Activated naive CD8-positive, alpha-beta T cell (primary cell): Measurements from ENCODE around the gene IQGAP2.
"Not testable (repeated sequence)": the region's sequence is repeated elsewhere in the genome, so short reads cannot be mapped to it uniquely, and the experiment has no call there.

Source experiments
- H3K27ac Mint-ChIP-seq: one replicate; pipeline ENCODE4 v1.8.0; 2021; ENCODE audit warnings: mixed read lengths
- H3K27me3 Mint-ChIP-seq: one replicate; pipeline ENCODE4 v1.8.0; 2021; ENCODE audit warnings: mixed read lengths
- H3K36me3 Mint-ChIP-seq: one replicate; pipeline ENCODE4 v1.8.0; 2021; ENCODE audit warnings: mixed read lengths
- H3K4me1 Mint-ChIP-seq: one replicate; pipeline ENCODE4 v1.8.0; 2021; ENCODE audit warnings: low read depth, mixed read lengths
- H3K4me3 Mint-ChIP-seq: one replicate; pipeline ENCODE4 v1.8.0; 2021; ENCODE audit warnings: mild to moderate bottlenecking, mixed read lengths
- H3K9me3 Mint-ChIP-seq: one replicate; pipeline ENCODE4 v1.8.0; 2021; ENCODE audit warnings: low read depth, mixed read lengths

Gene IQGAP2

DNA sequence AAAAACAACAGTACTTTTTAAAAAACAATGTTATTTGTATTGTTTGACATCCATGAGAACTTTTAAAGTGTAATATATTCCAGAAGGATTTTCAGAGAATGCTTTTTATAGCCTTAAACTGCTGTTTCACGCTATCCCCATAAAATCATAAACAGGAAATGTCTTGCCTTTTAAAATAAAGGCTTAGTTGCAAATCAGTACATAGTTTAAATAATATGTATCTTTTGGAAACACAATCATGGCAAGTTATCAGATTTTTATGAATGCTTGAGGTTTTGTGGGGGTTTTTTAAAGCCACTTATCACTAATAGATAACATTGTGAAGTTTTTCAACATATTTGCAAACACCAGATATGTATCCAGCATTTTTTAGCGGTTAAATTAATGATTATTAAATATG is 257.3 kb downstream of the IQGAP2 start:
- no peaks in the 10 kb centered on the region for H3K9me3 Mint-ChIP-seq
- no peaks in the 10 kb centered on the region for H3K27me3 Mint-ChIP-seq
- H3K4me1 Mint-ChIP-seq: no peaks in the 10 kb centered on the region
- peaks cover 17% of the 10 kb centered on the region for H3K36me3 Mint-ChIP-seq
- no peak overlapping the region for H3K27ac Mint-ChIP-seq
- H3K4me3 Mint-ChIP-seq: no peak overlapping the region

- Mint-ChIP-seq H3K27ac (no peak overlapping the region), H3K27me3 (no peaks in the 10 kb centered on the region), H3K4me1 (no peaks in the 10 kb centered on the region), H3K36me3 (peaks cover 22% of the 10 kb centered on the region), H3K9me3 (no peaks in the 10 kb centered on the region), H3K4me3 (no peak overlapping the region)
Observed at GRCh38 chr5:76662521-76662920, 259.4 kb downstream of the IQGAP2 start.

DNA sequence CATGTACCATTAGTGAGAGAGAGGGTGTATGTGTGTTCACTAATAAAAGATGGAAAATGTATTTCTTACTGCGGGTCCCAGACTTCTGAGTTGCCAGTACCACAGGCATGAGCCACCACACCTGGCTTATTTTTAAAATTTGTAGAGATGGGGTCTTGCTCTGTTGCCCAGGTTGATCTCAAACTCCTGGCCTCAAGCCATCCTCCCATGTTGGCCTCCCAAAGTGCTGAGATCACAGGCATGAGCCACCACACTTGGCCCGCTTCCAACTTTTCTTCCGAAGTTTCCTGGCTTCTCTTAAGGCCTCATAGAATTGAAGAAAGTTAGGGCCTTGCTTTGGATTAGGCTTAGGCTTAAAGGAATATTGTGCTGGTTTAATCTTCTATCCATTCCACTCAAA is 260.5 kb downstream of the IQGAP2 start:
- Mint-ChIP-seq H3K36me3 (peaks cover 19% of the 10 kb centered on the region), H3K9me3 (no peaks in the 10 kb centered on the region), H3K4me3 (no peak overlapping the region), H3K4me1 (no peaks in the 10 kb centered on the region), H3K27me3 (no peaks in the 10 kb centered on the region), H3K27ac (no peak overlapping the region)

DNA sequence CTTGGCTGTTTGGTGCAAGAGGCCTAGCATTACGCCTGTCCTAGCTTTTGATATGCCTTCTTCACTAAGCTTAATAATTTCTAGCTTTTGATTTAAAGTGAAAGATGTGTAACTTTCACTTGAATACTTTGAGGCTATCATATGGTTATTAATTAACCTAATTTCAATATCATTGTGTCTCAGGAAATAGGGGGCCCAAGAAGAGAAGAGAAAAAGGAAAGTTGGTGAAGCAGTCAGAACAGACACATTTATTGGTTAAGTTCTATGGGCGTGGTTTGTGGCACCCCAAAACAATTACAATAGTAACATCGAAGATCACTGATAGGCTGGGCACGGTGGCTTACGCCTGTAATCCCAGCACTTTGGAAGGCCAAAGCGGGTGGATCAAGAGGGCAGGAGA is 261.0 kb downstream of the IQGAP2 start:
- no peaks in the 10 kb centered on the region for H3K9me3 Mint-ChIP-seq
- H3K36me3 Mint-ChIP-seq: peaks cover 20% of the 10 kb centered on the region
- H3K27me3 Mint-ChIP-seq: no peaks in the 10 kb centered on the region
- H3K4me3 Mint-ChIP-seq: no peak overlapping the region
- H3K27ac Mint-ChIP-seq: no peak overlapping the region
- H3K4me1 Mint-ChIP-seq: no peaks in the 10 kb centered on the region

GRCh38 chr5:76667495-76667894 is 264.4 kb downstream of the IQGAP2 start:
- Mint-ChIP-seq H3K27ac (no peak overlapping the region), H3K27me3 (no peaks in the 10 kb centered on the region), H3K4me1 (no peaks in the 10 kb centered on the region), H3K9me3 (no peaks in the 10 kb centered on the region), H3K36me3 (peaks cover 28% of the 10 kb centered on the region), H3K4me3 (no peak overlapping the region)

DNA sequence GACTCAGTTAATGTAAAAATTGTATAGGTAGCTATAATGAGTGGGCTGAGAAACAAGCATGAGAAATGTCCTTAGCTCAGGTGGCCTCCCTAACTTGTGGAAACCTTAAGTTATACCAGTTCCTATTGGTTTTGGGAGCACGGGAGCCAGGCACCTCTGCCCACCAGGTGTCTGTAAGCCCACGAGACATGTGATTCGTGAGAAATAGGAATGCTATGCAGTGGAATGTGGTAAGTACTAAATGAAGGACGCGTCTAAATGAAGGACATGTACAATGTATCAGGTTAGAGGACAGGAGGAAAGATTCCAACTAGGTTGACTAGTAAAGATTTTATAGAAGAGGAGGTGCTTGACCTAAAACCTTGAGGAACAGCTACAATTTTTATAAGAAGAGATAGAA is 266.2 kb downstream of the IQGAP2 start:
- H3K4me1 Mint-ChIP-seq: no peaks in the 10 kb centered on the region
- H3K27me3 Mint-ChIP-seq: no peaks in the 10 kb centered on the region
- no peaks in the 10 kb centered on the region for H3K9me3 Mint-ChIP-seq
- no peak overlapping the region for H3K4me3 Mint-ChIP-seq
- peaks cover 28% of the 10 kb centered on the region for H3K36me3 Mint-ChIP-seq
- H3K27ac Mint-ChIP-seq: no peak overlapping the region

DNA sequence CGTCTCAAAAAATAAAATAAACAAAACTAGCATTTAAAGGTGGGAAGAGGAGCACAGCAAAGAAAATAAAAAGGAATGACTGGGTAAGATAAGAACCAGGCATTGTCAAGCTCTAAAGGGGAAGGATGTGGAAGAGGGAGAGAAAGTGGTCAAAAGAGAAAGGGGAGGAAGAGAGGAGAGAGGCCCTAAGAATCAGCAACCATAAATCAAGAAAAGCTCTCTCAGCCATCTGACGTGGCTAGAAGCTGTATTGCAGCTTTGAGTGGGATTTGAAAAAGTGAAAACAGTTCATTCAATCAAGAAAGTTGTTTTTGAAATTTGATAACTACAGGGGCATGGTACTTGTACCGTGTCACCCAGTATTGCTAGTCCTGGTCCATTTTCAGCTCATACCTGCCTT is 267.4 kb downstream of the IQGAP2 start:
- Mint-ChIP-seq H3K27me3 (no peaks in the 10 kb centered on the region), H3K9me3 (no peaks in the 10 kb centered on the region), H3K36me3 (peaks cover 30% of the 10 kb centered on the region), H3K4me3 (no peak overlapping the region), H3K27ac (no peak overlapping the region), H3K4me1 (no peaks in the 10 kb centered on the region)

- Mint-ChIP-seq H3K27ac (no peak overlapping the region), H3K36me3 (peaks cover 30% of the 10 kb centered on the region), H3K4me3 (no peak overlapping the region), H3K4me1 (no peaks in the 10 kb centered on the region), H3K9me3 (no peaks in the 10 kb centered on the region), H3K27me3 (no peaks in the 10 kb centered on the region)
Observed at GRCh38 chr5:76672242-76672641, 269.2 kb downstream of the IQGAP2 start.

- Mint-ChIP-seq H3K9me3 (no peaks in the 10 kb centered on the region), H3K27ac (no peak overlapping the region), H3K4me1 (no peaks in the 10 kb centered on the region), H3K36me3 (peaks cover 32% of the 10 kb centered on the region), H3K4me3 (no peak overlapping the region), H3K27me3 (no peaks in the 10 kb centered on the region)
Observed at GRCh38 chr5:76673125-76673524, 270.0 kb downstream of the IQGAP2 start.

GRCh38 chr5:76674330-76675066 is 271.4 kb downstream of the IQGAP2 start:
- H3K4me3 Mint-ChIP-seq: no peak overlapping the region
- H3K27ac Mint-ChIP-seq: no peak overlapping the region
- H3K27me3 Mint-ChIP-seq: no peaks in the 10 kb centered on the region
- H3K4me1 Mint-ChIP-seq: no peaks in the 10 kb centered on the region
- H3K9me3 Mint-ChIP-seq: no peaks in the 10 kb centered on the region
- peaks cover 32% of the 10 kb centered on the region for H3K36me3 Mint-ChIP-seq

- Mint-ChIP-seq H3K9me3 (no peaks in the 10 kb centered on the region), H3K4me3 (no peak overlapping the region), H3K36me3 (peaks cover 37% of the 10 kb centered on the region), H3K4me1 (no peaks in the 10 kb centered on the region), H3K27me3 (no peaks in the 10 kb centered on the region), H3K27ac (no peak overlapping the region)
Observed at GRCh38 chr5:76675364-76675763, 272.3 kb downstream of the IQGAP2 start.

DNA sequence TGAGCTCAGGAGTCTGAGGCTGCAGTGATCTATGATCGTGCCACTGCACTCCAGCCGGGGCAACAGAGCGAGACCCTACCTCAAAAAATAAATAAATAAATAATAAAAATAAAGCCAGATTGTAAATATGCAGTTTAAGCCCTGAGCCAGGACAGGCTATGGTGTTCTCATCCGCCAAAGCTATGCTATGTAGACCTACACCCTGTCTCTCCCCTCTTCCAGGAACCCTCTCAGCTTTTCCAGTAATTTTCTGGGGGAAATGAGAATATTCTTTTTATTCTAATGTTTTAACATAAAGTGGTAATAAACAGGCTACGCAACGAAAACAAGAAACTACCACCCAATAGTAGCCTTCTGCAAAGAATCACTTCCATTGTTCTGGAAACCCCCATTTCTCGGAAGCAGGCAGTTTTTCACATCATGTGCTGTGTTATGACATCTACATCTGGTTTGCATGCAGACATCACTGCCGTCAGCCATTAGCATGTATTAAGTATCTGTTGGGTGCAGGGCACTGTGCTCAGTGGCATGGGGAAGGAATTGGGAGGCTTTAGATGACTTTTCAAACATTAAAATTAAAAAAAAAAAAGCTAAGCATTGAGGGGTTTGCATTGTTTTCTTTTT is 274.9 kb downstream of the IQGAP2 start:
- H3K27me3 Mint-ChIP-seq: no peaks in the 10 kb centered on the region
- H3K4me3 Mint-ChIP-seq: no peak overlapping the region
- peaks cover 31% of the 10 kb centered on the region for H3K36me3 Mint-ChIP-seq

GRCh38 chr5:76679231-76679630 is 276.1 kb downstream of the IQGAP2 start:
- Mint-ChIP-seq H3K27me3 (no peaks in the 10 kb centered on the region), H3K36me3 (peaks cover 34% of the 10 kb centered on the region), H3K27ac (no peak overlapping the region), H3K9me3 (no peaks in the 10 kb centered on the region), H3K4me1 (peaks cover 1% of the 10 kb centered on the region), H3K4me3 (no peak overlapping the region)

More for the DNA sequence above, 274.9 kb downstream of the IQGAP2 start:
- H3K4me1 Mint-ChIP-seq: no peaks in the 10 kb centered on the region
- no peaks in the 10 kb centered on the region for H3K9me3 Mint-ChIP-seq
- H3K27ac Mint-ChIP-seq: no peak overlapping the region

DNA sequence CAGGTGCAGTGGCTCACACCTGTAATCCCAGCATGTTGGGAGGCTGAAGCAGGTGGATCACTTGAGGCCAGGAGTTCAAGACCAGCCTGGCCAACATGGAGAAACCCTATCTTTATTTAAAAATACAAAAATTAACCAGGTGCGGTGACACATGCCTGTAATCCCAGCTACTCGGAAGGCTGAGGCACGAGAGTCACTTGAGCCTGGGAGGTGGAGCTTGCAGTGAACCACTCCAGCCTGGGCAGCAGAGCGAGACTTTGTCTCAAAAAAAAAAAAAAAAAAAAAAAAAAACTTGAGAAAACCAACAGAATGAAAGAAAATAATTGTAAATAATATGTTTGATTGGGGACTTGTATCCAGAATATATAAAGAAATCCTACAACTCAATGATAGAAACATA is 277.7 kb downstream of the IQGAP2 start:
- not testable (repeated sequence) for H3K4me1 Mint-ChIP-seq, H3K27ac Mint-ChIP-seq, H3K4me3 Mint-ChIP-seq, H3K9me3 Mint-ChIP-seq, H3K27me3 Mint-ChIP-seq
- H3K36me3 Mint-ChIP-seq: peaks cover 29% of the 10 kb centered on the region

DNA sequence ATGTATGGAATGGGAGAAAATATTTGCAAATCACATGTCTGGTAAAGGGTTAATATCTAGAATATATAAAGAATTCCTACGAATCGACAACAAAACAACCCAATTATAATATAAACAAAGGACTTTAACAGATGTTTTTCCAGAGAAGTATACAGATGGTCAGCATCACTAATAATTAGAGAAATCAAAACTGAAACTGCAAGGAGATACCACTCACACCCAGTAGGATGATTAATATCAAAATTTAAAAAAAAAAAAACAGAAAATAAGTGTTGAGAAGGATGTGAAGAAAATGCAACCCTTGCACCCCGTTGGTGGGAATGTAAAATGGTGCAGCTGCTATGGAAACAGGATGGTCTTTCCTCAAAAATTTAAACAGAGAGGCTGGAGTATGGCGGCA is 278.2 kb downstream of the IQGAP2 start:
- Mint-ChIP-seq H3K9me3 (no peaks in the 10 kb centered on the region), H3K36me3 (peaks cover 30% of the 10 kb centered on the region), H3K27me3 (no peaks in the 10 kb centered on the region), H3K4me1 (peaks cover 1% of the 10 kb centered on the region), H3K4me3 (no peak overlapping the region), H3K27ac (no peak overlapping the region)

DNA sequence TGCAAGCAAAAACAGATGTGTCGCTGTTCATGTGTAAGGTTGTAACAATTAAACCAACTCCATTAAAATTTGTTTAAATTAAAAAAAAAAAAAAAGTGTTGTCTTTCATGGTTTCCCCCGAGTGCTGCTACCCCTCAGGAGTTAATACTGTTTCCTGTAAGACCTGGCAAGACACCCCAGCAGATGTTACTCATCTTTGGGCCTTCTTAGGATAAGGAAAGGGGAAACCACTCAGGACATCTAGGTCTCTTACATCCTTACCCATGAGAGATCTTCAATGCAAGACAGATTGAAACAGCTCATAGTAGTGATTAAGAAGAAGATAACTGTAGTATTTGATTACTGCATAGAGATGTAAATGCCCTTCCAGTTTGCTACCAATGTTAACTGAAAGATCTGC is 279.3 kb downstream of the IQGAP2 start:
- H3K4me1 Mint-ChIP-seq: peaks cover 1% of the 10 kb centered on the region
- no peaks in the 10 kb centered on the region for H3K9me3 Mint-ChIP-seq
- peaks cover 32% of the 10 kb centered on the region for H3K36me3 Mint-ChIP-seq
- no peak overlapping the region for H3K4me3 Mint-ChIP-seq
- no peak overlapping the region for H3K27ac Mint-ChIP-seq
- no peaks in the 10 kb centered on the region for H3K27me3 Mint-ChIP-seq
